AG09319 (cell line): ENCODE data around the gene GSK3B.

Experiments
- DNase-seq: peaks from one replicate; pipeline ENCODE4 v3.0.0-alpha.2; 2010; ENCODE audit warnings: low read depth; ENCODE audit errors: extremely low read depth
- TF ChIP-seq, protein P1 (sequence below): IDR thresholded peaks from 2 replicates; pipeline ENCODE4 v1.5.1; 2011; ENCODE audit warnings: low read depth, mild to moderate bottlenecking, inconsistent platforms, low read length, moderate library complexity

GSK3B gene

DNA sequence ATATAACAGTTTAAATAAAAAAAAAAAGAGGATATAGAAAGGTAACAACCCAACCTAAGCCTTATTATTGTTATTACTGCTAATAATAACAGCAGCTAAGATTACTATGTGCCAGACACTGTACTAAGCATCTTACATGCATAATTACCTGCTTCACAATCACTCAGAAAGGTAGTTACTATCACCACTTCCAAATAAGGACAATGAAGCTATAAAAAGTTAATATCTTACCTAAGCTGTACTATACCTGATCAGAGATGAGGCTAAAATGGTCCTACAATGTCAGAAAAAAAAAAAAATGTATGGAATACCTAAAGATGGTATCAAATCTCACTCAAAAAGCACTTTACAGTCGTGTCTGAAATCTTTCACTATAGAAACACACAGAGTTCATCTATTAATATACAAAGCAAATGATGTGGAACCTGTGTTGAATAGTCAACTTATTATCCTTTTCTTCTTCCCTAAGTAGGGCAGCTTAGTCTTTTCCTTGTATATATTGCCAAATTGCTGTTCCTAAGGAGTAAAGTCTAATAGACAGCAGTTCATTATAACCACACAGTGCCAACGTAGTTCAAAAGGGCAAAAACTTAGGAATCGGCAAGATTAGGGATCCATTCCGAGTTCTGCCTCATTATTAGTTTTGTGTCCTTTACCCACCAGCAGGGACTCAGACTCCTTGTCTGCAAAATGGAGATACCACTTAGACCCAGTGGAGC is 23.8 kb downstream of the GSK3B start:
- no peak for DNase-seq
- TF ChIP-seq, protein P1, sequence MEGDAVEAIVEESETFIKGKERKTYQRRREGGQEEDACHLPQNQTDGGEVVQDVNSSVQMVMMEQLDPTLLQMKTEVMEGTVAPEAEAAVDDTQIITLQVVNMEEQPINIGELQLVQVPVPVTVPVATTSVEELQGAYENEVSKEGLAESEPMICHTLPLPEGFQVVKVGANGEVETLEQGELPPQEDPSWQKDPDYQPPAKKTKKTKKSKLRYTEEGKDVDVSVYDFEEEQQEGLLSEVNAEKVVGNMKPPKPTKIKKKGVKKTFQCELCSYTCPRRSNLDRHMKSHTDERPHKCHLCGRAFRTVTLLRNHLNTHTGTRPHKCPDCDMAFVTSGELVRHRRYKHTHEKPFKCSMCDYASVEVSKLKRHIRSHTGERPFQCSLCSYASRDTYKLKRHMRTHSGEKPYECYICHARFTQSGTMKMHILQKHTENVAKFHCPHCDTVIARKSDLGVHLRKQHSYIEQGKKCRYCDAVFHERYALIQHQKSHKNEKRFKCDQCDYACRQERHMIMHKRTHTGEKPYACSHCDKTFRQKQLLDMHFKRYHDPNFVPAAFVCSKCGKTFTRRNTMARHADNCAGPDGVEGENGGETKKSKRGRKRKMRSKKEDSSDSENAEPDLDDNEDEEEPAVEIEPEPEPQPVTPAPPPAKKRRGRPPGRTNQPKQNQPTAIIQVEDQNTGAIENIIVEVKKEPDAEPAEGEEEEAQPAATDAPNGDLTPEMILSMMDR = no peak

DNA sequence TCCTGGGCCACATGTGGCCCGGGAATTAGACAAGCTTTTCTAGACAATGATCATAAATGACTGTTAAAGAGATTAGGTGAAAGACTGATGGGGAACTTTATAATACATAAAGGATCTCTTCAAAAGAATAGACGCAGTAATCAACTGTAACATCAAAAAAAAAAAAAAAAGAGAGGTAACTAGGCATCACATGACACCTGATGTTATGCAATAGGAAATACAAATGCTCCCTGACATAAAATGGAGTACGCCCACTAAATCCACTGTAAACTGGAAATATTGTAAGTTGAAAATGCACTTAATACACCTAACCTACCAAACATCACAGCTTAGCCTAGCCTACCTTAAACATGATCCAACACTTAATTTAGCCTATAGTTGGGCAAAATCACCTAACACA is 27.2 kb downstream of the GSK3B start:
- DNase-seq = no peak
- TF ChIP-seq, protein P1 = no peak

DNA sequence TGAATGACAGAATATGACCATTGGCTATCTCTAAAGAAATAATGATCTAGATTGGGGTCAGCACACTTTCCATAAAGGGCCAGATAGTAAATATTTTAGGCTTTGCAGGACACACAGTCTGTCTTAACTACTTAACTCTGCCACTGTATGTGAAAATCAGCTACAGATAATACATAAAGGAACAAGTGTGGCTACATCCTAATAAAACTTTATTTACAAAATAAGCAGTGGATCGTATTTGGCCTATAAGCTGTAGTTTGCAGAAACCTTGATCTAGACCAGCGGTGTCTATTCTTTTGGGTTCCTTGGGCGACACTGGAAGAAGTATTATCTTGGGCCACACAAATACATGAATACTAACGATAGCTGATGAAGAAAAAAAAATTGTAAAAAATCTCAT is 27.6 kb downstream of the GSK3B start:
- TF ChIP-seq, protein P1 = no peak
- no peak for DNase-seq

DNA sequence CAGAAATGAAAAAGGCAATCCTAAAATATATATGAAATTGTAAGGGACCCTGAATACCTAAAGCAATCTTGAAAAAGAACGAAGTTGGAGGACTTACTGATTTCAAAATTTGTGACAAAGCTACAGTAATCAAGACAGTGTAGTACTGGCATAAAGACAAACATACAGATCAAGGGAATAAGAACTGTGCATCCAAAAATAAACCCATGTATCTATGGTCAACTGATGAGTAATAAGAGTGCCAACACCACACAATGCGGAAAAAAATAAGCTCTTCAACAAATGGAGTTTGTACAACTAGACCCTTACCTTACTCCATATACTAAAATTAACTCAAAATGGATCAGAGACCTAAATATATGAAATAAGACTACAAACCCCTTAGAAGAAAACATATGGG is 29.6 kb downstream of the GSK3B start:
- DNase-seq = no peak
- TF ChIP-seq, protein P1 = no peak

DNA sequence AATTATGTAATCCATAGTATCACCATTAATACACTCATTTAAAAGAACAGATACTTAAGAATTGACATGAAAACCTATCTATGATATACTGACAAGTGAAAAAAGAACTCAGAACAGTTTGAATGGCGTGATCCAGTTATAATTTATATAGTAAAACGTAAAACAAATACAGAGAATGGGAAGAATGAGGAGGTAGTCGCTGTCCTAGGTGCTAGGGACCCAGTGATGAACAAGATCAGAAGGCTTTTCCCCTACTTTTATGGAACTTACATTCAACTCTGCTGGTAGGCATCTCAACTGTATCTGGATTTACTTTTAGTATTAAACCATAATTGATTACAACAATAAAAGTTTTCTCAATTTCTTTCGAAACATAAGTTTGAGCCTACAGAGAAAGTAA is 31.8 kb downstream of the GSK3B start:
- TF ChIP-seq, protein P1 = no peak
- DNase-seq = no peak

DNA sequence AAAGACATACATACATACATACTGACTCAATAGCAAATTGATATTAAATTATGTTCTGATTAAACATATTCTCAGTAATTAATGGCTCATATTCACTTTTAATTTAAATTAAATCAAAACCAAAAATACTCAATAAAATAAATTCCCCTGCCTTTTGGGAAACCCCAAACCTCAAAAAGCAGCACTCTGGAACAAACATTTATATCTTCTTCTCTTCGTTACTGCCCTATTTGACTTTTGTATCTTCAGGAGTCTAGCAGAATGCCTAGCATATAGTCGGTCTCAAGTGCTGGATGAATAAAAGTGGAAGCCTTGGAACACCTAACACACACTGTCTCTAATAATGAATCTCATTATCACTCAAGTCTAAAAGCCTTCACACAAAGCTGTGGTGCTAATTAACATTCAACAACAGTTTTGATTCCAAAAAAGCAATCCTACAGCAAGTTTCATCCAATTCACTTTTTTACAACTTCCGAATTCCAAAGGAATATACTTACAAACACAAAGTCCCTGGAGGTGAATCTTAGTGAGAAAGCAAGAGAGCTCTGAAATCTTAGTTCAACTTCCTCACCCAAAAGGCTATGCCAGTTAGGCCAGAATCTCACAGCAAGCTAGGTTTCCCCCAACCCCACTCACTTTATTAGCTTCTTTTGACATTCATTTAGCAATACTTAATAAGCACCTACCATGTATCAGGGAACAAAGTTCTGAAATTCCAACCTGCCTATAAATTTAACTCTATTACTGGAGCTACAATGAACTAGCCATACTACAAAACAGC is 35.0 kb downstream of the GSK3B start:
- TF ChIP-seq, protein P1 = no peak
- DNase-seq = no peak

DNA sequence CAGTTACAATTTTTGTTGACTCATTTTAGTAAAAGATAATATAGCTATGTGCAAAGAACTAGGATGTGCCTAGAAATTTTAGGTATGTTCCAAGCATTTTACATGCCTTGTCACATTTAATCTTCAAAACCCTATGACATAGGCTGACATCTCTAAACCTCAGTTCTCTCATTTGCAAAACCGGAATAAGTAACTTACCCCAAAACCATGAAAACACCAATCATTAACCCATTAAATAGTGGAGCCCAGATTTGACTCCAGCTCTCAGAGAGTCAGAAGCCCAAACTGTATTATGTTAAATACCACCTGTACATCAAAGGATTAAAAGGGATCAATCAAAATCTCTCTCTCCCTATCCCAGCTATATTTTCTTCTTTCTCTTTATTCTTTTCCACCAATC is 36.6 kb downstream of the GSK3B start:
- no peak for DNase-seq
- TF ChIP-seq, protein P1 = no peak
